SK-N-SH treated with all-trans-retinoic acid at 6 μM for 48 hours (cell line): Measurements from ENCODE around the gene RXYLT1.

Source experiments
- ATAC-seq: fragments of 200-7000 bp; cut with Tn5 transposase; 3 replicates; pipeline ENCODE4 v1.9.1; 2020; ENCODE audit warnings: mild to moderate bottlenecking, moderate library complexity
- ARNTL ChIP-seq: fragments of 450-650 bp; formaldehyde crosslinking; IDR thresholded peaks from 2 replicates; pipeline ENCODE4 v1.5.0; 2020; ENCODE audit warnings: low read depth, mild to moderate bottlenecking, moderate library complexity, borderline replicate concordance
- BACH2 ChIP-seq: fragments of 250-450 bp; sonication (Bioruptor Pico); IDR thresholded peaks from 2 replicates; pipeline ENCODE4 v1.9.0; 2021; ENCODE audit warnings: mild to moderate bottlenecking, borderline replicate concordance
- CREB5 ChIP-seq: fragments of 250-450 bp; sonication (Bioruptor Pico); IDR thresholded peaks from 2 replicates; pipeline ENCODE4 v1.5.1; 2020; ENCODE audit warnings: low read depth, mild to moderate bottlenecking, moderate library complexity
- CSDC2 ChIP-seq: fragments of 250-450 bp; sonication (Bioruptor Pico); IDR thresholded peaks from 2 replicates; pipeline ENCODE4 v1.5.0; 2020; ENCODE audit warnings: mild to moderate bottlenecking, moderate library complexity
- ESRRG ChIP-seq: fragments of 250-450 bp; sonication (Bioruptor Pico); IDR thresholded peaks from 2 replicates; pipeline ENCODE4 v1.6.1; 2021; ENCODE audit warnings: mild to moderate bottlenecking
- GLIS3 ChIP-seq: fragments of 250-450 bp; sonication (Bioruptor Pico); IDR thresholded peaks from 2 replicates; pipeline ENCODE4 v1.5.0; 2020; ENCODE audit warnings: mild to moderate bottlenecking, moderate library complexity
- ISL1 ChIP-seq: fragments of 250-450 bp; sonication (Bioruptor Pico); IDR thresholded peaks from 2 replicates; pipeline ENCODE4 v2.1.2; 2022; ENCODE audit warnings: mild to moderate bottlenecking, moderate library complexity
- OSR1 ChIP-seq: fragments of 250-450 bp; sonication (Bioruptor Pico); IDR thresholded peaks from 2 replicates; pipeline ENCODE4 v1.8.0; 2022; ENCODE audit warnings: moderate library complexity, mild to moderate bottlenecking, inconsistent platforms
- PATZ1 ChIP-seq: fragments of 250-450 bp; sonication (Bioruptor Pico); IDR thresholded peaks from 2 replicates; pipeline ENCODE4 v1.8.0; 2020; ENCODE audit warnings: mild to moderate bottlenecking, moderate library complexity, borderline replicate concordance
- SNAI2 ChIP-seq: fragments of 250-450 bp; sonication (Bioruptor Pico); IDR thresholded peaks from 2 replicates; pipeline ENCODE4 v1.5.0; 2020; ENCODE audit warnings: mild to moderate bottlenecking, moderate library complexity
- ZFP3 ChIP-seq: fragments of 250-450 bp; sonication (Bioruptor Pico); IDR thresholded peaks from 2 replicates; pipeline ENCODE4 v1.5.0; 2020; ENCODE audit warnings: mild to moderate bottlenecking, moderate library complexity
- ZFP30 ChIP-seq: fragments of 450-650 bp; formaldehyde crosslinking; IDR thresholded peaks from 2 replicates; pipeline ENCODE4 v1.5.0; 2022; ENCODE audit warnings: mild to moderate bottlenecking, moderate library complexity
- ZNF565 ChIP-seq: fragments of 450-650 bp; formaldehyde crosslinking; conservative IDR thresholded peaks from 2 replicates; pipeline ENCODE4 v1.5.0; 2020; ENCODE audit warnings: low read depth, mild to moderate bottlenecking, moderate library complexity
- ZNF70 ChIP-seq: fragments of 450-650 bp; formaldehyde crosslinking; IDR thresholded peaks from 2 replicates; pipeline ENCODE4 v1.5.0; 2020; ENCODE audit warnings: mild to moderate bottlenecking, moderate library complexity
- ZNF8 ChIP-seq: fragments of 450-650 bp; formaldehyde crosslinking; IDR thresholded peaks from 2 replicates; pipeline ENCODE4 v1.5.0; 2020; ENCODE audit warnings: mild to moderate bottlenecking, moderate library complexity
- TF ChIP-seq, protein P1 (sequence below): fragments of 250-450 bp; sonication (Bioruptor Pico); IDR thresholded peaks from 2 replicates; pipeline ENCODE4 v1.8.0; 2021; ENCODE audit warnings: low read depth, mild to moderate bottlenecking, moderate library complexity, borderline replicate concordance
- TF ChIP-seq, protein P2 (sequence below): fragments of 250-450 bp; sonication (Bioruptor Pico); IDR thresholded peaks from 2 replicates; pipeline ENCODE4 v1.5.1; 2021; ENCODE audit warnings: mild to moderate bottlenecking, moderate library complexity

RXYLT1 gene

GRCh38 chr12:63802012-63802608, 22.4 kb downstream of the RXYLT1 start (continued):
- no peak for TF ChIP-seq PATZ1

- ATAC-seq = no peak
- no peak for TF ChIP-seq ISL1
Measured at GRCh38 chr12:63804746-63805145, 25.0 kb downstream of the RXYLT1 start.

DNA sequence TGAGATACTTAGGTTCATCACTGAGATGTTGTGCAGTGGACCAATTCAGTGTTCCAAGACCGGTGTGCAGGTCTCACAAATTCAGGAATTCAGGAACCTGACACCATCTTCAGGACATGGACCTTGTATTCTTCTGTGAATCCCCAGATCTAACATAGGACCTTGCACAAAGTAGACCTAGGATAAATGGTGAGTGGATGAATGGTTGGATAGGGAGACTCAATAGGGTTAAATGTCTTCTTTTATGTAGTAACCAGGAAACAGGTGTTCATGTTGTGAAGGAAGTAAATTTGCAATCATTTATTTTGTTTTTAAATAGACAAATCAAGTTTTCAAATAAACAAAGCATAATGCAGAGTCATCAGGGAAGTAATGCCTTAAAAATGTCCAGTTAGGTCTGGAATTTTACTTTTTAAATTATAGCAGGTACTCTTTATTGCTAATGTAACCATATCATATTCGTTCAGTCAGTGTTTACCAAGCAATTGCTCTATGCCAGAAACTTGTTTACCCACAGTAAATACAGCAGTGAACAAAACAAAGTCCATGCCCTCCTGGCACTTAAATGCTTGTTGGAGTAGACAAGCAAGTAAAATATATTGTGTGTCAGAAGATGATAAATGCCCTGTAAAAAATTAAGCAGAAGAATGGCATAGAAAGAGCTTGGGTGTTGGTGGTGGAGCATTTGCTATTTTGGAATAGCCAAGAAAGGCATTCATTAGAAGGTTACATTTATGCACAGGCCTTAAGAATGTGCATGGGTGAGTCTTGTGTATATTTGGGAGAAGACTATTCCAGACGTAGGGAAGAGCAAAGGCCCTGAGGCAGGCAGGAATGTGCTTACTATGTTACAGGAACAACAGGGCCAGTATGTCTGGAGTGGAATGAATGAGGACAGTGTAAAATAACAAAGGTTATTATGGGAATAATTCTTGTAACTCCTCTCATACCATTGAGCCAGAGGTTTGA, 26.3 kb downstream of the RXYLT1 start:
- ATAC-seq = no peak
- no peak for TF ChIP-seq GLIS3 (CRISPR knock-in tag)
- no peak for TF ChIP-seq CREB5
- TF ChIP-seq, protein P1, sequence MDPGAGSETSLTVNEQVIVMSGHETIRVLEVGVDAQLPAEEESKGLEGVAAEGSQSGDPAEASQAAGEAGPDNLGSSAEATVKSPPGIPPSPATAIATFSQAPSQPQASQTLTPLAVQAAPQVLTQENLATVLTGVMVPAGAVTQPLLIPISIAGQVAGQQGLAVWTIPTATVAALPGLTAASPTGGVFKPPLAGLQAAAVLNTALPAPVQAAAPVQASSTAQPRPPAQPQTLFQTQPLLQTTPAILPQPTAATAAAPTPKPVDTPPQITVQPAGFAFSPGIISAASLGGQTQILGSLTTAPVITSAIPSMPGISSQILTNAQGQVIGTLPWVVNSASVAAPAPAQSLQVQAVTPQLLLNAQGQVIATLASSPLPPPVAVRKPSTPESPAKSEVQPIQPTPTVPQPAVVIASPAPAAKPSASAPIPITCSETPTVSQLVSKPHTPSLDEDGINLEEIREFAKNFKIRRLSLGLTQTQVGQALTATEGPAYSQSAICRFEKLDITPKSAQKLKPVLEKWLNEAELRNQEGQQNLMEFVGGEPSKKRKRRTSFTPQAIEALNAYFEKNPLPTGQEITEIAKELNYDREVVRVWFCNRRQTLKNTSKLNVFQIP (CRISPR knock-in tag) = no peak
- TF ChIP-seq, protein P2, sequence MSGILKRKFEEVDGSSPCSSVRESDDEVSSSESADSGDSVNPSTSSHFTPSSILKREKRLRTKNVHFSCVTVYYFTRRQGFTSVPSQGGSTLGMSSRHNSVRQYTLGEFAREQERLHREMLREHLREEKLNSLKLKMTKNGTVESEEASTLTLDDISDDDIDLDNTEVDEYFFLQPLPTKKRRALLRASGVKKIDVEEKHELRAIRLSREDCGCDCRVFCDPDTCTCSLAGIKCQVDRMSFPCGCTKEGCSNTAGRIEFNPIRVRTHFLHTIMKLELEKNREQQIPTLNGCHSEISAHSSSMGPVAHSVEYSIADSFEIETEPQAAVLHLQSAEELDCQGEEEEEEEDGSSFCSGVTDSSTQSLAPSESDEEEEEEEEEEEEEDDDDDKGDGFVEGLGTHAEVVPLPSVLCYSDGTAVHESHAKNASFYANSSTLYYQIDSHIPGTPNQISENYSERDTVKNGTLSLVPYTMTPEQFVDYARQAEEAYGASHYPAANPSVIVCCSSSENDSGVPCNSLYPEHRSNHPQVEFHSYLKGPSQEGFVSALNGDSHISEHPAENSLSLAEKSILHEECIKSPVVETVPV (CRISPR knock-in tag) = no peak

DNA sequence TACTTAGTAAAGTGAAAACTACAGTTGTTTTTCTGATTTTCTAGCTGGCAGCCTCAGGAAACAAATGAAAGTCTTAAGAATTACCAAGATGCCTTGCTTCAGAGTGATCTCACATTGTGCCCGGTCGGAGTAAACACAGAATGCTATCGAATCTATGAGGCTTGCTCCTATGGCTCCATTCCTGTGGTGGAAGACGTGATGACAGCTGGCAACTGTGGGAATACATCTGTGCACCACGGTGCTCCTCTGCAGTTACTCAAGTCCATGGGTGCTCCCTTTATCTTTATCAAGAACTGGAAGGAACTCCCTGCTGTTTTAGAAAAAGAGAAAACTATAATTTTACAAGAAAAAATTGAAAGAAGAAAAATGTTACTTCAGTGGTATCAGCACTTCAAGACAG, 28.9 kb downstream of the RXYLT1 start:
- ATAC-seq = no peak
- TF ChIP-seq CREB5 (no peak), ZNF565 (CRISPR knock-in tag) (no peak), ZFP30 (CRISPR knock-in tag) (no peak), ZNF8 (CRISPR knock-in tag) (no peak)

DNA sequence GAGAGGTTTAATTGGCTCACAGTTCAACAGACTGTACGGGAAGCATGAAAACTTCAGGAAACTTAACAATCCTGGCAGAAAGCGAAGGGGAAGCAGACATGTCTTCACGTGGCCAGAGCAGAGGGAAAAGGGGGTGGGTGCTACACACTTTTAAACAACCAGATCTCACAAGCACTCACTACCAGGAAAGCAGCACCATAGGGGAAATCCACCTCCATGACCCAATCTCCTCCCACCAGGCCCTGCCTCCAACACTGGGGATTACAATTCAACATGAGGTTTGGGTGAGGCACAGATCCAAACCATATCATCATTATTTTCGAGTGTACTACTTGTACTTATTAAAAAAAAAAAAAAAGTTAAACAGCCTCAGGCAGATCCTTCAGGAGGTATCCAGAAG, 29.9 kb downstream of the RXYLT1 start:
- TF ChIP-seq ZNF8 (CRISPR knock-in tag) (no peak), SNAI2 (no peak), OSR1 (CRISPR knock-in tag) (no peak), ZFP3 (CRISPR knock-in tag) (no peak)
- TF ChIP-seq, all 23 proteins: peak for 0
- no peak for ATAC-seq

DNA sequence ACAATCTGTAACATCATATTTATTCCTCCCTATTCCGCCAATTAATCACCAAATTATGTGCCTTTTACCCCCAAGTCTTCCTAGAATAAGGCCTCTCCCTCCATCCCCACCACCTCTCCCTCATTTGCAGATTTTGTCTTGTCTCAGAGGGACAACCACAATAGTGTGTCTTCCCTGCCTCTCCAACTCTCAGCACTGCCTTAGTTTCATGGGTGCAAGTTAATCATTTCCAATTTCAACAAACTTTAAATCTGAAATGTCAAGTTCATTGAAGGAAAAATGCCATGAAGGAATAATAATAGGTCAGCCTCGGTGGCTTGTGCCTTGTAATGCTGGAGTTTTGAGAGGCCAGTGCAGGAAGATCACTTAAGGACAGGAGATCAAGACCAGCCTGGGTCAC, 31.6 kb downstream of the RXYLT1 start:
- no peak for ATAC-seq
- TF ChIP-seq ESRRG (CRISPR knock-in tag) = no peak
- TF ChIP-seq SNAI2 = no peak
- no peak for TF ChIP-seq ZFP3 (CRISPR knock-in tag)
- TF ChIP-seq GLIS3 (CRISPR knock-in tag) = no peak
- no peak for TF ChIP-seq ZFP30 (CRISPR knock-in tag)
- TF ChIP-seq CSDC2 (CRISPR knock-in tag) = no peak
- no peak for TF ChIP-seq ISL1
- no peak for TF ChIP-seq PATZ1
- TF ChIP-seq ZNF70 = no peak
- no peak for TF ChIP-seq BACH2 (CRISPR knock-in tag)
- no peak for TF ChIP-seq OSR1 (CRISPR knock-in tag)
- TF ChIP-seq ARNTL (CRISPR knock-in tag) = no peak
- TF ChIP-seq CREB5 = no peak
